ENCODE measurements around the gene LHFPL6.

The LHFPL6 gene

DNA sequence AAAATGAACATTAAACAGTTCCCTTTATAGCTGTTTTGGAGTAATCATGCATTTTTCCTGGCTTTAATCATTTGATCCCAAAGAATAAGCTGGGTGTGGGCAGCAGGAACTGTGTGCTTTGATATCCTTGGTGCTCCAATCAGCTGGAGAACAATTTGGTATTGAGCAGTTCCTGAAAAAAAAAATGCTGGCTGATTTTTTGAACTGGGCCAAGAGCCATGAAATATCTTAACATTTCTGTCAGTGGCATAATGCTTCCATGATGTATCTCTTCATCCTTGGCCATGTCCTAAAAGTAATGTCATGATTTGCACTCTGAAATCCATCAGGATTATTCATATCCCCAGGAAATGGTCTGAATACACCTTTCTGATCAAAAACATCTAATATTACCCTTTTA lies 134.7 kb downstream of the LHFPL6 start:
- no peak for DNase-seq (ENCODE audit: low read depth in 1 of 2, low spot score in 1 of 2)

DNA sequence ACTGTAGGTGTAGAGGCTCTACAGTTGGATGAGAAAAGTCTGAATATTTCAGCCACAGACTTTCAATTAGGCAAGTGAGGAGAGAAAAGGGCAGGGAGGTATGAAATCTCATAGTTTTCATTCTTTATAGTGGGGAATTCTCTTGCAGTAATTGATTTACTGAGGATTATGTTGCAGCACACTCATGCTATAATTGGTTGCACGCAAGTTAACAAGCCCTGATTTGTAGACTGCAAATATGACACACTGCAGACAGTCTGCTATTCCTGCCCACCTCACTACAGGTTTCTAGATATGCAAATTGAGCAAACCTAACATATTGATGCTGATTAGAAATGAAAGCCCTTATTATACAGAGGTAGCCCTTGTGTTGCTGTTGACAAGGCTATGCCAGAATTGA lies 139.4 kb downstream of the LHFPL6 start:
- no peak for DNase-seq (ENCODE audit: low read depth in 1 of 2, low spot score in 1 of 2)

DNA sequence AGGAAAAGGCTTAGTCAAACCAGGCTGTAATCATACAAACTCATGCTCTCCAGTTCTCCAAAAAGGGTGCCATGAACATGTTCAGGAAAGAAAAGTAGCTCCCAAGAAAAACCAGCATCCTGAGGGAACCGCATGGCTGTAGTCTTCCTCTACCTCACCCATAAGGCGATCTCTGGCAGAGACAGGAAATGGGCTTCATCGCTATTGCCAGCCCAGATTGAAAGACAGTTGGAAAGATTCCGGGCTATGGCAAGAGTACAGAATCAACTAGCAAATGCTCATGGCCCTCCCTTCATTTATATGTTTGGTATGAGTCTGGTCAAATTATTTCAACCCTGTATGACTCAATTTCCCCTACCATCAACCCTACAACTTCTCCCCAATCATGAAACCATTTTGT lies 140.1 kb downstream of the LHFPL6 start:
- no peak for DNase-seq (ENCODE audit: low read depth in 1 of 2, low spot score in 1 of 2)

DNA sequence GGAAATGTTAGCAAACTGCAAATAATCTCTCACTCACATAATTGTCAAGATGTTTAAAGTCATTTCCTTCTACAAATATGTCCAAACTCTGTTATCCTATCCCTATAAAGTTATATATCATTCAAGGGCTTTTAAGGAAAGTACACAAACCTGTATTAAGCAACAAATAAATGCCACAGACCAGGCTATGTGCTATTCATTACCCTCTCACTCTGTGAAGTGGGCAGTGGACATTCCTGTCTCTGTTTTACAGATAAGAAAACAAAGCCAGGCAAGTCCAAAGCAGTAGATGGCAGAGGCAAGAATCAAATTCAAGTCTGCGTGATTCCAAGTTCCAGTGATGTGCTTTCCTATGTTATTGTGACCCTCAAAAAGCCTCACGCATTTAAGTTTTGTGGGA lies 140.6 kb downstream of the LHFPL6 start:
- no peak for DNase-seq (ENCODE audit: low read depth in 1 of 2, low spot score in 1 of 2)

DNA sequence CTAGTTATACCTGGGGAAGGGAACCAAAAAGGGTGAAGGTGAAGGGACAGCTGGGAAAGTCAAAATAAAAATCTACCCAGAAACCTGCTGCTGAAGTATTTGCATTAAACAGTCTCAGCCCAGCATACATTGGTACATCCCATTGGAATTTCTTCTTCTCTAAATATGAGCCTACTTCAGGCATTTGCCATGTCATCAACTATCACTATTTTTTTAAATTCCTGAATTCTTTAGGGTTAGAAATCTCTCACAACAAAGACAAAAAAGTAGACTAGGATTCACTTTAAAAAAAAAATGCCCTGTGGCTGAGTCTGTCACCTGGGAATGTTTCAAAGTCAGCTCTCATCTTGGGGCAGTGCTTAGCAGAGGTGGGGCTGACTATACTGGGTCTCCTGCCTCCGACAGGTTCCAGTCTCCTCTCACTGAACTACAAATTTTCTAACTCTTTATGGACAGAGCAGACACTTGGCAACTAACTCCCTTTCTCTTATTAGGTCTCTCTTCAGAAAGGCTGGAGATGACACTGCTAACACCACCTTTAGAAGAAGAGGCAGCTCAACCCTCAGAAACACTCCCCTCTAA lies 141.2 kb downstream of the LHFPL6 start:
- no peak for DNase-seq (ENCODE audit: low read depth in 1 of 2, low spot score in 1 of 2)

DNA sequence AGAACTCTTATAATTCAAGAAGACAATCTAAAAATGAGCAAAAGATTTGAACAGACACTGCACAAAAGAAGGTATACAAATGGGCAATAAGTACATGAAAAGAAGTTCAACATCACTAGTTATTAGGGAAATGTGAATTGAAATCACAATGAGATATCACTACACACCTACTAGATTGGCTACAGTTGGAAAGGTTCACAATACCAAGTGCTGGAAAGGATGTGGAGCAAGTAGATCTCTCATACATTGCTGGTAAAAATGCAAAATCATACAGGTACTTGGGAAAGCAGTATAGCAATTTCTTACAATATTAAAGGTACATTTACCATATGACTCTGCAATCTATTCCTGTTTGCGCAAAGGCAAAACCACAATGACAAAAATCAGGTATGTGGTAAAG lies 145.7 kb downstream of the LHFPL6 start:
- DNase-seq (ENCODE audit: low read depth in 1 of 2, low spot score in 1 of 2): no peak

DNA sequence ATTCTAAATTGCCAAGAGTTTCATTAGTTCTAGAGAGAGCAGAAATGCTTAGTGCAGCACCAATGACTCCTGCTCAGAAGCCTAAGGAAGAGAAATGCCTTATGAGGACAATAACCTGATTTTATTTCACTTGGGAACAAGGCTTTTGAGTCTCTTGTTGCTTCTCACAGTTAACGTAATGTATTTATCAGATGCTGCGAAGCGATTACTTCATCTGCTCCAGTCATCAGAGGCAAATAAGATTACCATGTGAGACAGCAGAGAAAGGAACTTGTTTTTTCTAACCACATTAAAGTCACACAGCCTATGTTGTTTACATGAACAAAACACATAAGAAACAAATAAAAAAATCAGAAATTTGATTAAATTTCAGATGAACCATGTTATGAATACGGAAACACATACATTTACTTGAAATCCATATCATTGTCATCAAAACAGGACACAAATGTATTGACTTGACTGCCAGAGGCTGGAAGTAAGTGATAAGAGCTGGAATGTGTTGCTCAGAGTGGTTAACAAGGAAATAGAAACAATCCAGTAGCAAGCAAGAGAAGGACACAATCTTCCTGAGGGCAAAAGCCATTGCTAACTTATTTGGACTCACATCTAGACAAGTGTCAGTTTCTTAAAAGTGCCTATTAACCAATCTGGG lies 147.3 kb downstream of the LHFPL6 start:
- DNase-seq (ENCODE audit: low read depth in 1 of 2, low spot score in 1 of 2): no peak

DNA sequence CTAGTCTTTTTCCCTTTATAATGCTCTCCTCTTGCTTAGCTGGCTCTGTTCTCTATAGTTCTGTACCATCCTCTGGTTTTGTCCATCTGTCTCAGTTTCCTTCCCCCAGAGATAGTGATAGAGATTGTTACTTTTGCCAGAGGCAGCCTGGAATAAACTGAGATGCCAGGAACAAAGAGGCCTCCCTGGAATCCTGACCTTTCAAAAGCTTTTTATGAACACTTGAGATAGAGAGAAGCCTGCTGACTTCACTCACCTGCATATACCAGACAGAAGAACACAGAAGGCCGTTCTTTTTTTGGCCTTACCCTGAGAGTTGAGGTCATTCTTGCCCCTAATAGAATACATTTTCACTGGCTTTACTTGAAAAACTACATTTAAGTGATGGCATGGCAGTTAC lies 150.2 kb downstream of the LHFPL6 start:
- DNase-seq (ENCODE audit: low read depth in 1 of 2, low spot score in 1 of 2): no peak

DNA sequence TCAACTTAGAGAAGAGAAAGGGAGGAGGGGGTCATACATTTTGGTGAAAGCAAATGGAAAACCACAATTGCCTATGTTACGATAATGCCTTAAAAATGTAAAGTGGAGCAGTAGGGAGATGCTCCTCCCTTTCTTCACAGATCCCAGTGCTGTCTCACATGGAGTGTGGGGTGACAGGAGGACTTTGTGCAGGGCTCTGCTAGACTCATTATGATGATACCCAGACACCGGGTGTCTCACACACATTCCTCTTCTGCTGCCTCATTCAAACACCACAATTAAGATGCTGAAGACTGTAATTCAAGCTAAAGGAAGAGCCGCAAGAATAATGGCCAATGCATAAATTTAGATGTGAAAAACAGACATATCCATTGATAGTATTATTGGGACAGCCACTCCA lies 150.6 kb downstream of the LHFPL6 start:
- no peak for DNase-seq (ENCODE audit: low read depth in 1 of 2, low spot score in 1 of 2)

DNA sequence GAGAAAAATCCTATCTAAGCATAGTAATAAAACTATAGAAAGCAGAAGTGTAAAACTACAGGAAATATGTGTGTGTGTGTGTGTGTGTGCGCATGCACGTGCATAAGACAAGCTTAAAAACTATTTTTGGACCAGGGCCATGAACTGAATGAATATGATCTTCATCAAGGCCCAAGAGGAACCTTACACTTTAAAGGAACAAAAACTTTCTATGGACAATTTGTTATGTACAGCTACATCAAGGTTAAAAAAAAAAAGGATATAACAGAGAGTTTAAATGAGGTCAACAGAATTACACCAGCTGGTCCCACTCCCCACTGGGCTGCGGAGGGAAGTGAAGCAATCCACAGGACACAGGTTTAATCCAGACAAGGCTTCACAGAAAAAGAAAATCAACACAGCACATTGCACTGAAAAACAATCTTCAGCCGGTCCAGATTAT lies 151.1 kb downstream of the LHFPL6 start:
- DNase-seq (ENCODE audit: low read depth in 1 of 2, low spot score in 1 of 2): no peak

DNA sequence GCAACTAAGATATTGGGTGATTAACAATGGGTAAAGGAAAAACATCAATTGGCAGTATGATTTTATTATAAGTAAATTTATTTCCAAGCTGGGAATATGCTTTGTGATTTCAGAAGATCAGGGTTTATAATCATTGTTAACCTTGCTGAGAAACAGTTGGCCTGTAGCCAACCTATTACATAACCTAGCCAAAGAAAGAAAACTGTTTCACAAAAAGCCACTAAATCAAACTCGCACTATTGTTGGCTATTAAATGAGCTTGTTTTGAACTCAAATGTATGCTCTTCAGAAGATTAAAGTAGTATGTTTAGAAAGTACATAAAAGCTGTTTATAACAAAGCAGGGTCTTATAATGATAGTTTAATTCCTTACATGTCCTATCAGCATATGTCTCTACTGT lies 151.7 kb downstream of the LHFPL6 start:
- no peak for DNase-seq (ENCODE audit: low read depth in 1 of 2, low spot score in 1 of 2)

DNA sequence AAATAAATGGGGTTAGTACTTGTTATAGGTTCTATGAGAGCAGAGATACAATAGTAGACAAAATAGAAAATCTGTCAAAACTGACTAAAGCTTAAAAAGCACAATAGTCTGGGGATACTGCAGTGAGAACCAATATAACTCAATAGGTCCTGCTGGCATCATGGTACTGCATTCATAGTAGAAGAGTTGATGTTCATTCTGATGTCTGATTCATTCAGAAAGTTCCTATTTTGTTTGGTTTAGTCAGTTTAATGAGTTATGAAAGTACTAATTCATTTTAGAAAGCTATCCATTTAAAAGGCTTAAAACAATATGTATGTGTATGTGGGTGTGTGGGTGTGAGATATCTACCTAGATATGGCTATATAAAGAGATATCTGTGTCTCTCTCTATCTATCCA lies 152.8 kb downstream of the LHFPL6 start:
- DNase-seq (ENCODE audit: low read depth in 1 of 2, low spot score in 1 of 2): no peak

DNA sequence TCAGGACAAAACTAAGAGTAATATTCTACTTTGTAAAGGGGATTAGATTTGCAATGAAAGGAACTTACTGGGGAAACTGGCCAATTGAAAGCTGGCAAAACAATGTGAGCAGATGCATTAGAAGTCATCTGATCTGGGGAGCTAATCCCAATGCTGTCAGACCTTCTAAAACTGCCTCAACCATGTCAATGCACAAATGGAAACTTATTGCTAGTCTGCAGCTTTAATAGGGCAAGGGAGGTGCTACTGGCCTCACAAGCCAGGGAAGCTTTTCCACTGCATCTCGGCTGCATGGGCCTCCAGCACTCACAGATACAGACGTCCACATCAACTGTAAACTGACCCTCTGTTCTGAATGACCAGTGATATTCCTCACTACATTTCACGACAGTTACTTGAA lies 154.2 kb downstream of the LHFPL6 start:
- DNase-seq (ENCODE audit: low read depth in 1 of 2, low spot score in 1 of 2): no peak

DNA sequence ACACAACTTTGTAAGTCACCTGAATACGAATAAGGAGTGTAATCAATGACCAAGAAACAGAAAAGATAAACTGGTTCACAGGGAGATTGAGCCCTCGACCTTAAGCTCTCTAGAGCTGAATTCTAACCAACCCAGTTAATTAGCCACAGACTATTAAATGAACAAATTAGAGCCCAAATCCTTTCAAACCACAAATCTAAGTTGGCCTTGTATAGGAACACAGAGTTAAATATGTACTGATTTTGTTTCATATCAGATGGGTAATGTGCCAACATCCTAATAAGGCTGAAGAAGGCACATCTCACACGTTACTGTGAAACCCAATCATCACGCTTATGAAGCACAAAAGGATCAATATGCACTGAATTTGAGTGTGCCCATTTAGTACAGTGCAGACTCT lies 156.1 kb downstream of the LHFPL6 start:
- DNase-seq (ENCODE audit: low read depth in 1 of 2, low spot score in 1 of 2): no peak

DNA sequence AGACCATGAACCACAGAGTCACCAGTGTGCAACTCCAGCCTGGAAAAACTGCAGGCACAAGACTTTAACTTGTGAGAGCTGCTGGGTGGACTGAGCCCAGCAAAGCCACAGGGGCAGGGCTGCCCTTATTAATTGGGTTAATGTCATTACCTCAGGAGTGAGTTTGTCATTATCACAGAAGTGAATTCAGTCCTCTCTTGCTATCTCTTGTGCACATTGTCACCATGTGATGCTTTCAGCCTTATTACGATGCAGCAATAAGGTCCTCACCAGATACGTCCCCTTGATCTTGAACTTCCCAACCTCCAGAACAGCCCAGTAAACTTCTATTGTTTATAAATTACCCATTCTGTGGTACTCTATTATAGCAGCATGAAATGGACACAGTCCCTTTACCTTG lies 158.1 kb downstream of the LHFPL6 start:
- no peak for DNase-seq (ENCODE audit: low read depth in 1 of 2, low spot score in 1 of 2)

DNA sequence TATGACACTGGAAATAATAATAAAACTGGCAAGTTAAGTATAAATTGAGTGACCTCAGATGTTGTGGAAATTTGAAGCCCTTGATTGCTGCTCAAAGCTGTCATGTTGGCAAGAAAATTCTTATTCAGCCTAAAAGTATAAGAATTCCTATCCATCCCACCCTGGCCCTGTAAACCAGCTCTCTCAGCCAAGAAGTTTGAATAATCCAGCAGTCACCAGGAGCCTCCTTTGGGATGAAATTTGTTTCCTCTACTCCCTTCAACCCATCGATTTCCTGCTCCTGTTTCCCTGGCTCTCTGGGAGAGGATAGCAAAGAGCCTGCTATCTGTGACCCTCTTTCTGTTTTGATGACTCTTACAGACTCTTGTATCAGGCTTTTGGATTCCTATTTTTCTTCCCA lies 169.3 kb downstream of the LHFPL6 start:
- no peak for DNase-seq (ENCODE audit: low read depth in 1 of 2, low spot score in 1 of 2)

DNA sequence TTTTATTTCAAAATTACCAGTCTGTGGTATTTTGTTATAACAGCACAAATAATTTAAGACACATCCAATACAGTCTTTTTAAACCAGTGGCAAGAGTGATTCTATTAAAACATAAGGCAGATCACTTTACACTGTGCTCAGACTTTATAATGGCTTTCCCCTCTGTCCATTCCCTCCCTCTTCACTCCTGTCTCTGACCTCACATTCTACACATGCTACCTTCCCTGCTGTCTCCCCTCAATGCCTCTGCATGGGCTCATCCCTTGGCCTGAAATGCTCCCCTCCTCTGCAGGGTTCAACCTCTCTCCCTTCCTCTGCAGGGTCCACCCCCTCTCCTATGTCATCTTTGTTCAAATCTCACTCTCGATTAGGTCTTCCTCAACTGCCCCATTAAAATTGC lies 170.8 kb downstream of the LHFPL6 start:
- no peak for DNase-seq (ENCODE audit: low read depth in 1 of 2, low spot score in 1 of 2)

DNA sequence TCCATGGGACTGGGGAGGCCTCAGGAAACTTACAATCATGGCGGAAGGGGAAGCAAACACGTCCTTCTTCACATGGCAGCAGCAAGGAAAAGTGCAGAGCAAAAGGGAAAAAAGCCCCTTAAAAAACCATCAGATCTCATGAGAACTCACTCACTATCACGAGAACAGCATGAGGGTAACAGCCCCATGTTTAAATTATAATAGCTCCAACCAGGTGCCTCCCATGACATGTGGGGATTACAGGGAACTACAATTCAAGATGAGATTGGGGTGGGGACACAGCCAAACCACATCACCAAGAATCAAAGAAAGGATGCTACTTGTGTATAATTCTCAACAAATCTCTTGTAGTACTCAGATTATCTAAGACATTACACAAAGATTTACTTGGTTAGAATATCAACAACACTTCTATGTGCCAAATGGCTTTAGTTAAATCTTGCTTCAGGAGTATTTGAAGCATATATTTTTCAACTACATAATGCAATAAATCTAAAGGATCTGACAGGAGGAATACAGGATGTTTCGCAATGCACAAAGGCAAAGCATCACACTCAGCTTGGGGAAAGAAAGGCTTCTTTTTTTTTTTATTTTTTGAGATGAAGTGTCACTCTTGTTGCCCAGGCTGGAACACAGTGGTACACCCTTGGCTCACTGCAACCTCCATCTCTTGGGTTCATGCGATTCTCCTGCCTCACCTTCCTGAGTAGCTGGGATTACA lies 180.0 kb downstream of the LHFPL6 start:
- DNase-seq (ENCODE audit: low read depth in 1 of 2, low spot score in 1 of 2): no peak

DNA sequence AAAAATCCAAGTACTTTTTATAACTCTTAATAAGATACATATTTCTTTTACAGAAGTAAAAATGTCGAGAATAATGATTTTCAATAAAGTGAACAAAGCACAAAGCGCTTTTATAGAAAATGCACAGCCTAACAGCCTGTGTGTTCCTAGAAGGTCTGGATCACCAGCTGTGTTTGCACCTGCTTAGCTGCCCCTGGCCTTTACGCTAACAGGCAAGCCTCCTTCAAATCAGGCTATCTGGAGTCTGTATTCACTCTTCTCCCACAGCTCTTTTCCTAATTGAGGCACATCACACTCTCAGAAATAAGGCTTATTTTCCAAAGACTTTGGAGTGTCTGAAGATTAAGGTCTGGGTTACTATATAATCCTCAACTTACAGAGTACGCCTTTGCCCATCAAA lies 183.1 kb downstream of the LHFPL6 start:
- no peak for DNase-seq (ENCODE audit: low read depth in 1 of 2, low spot score in 1 of 2)

DNA sequence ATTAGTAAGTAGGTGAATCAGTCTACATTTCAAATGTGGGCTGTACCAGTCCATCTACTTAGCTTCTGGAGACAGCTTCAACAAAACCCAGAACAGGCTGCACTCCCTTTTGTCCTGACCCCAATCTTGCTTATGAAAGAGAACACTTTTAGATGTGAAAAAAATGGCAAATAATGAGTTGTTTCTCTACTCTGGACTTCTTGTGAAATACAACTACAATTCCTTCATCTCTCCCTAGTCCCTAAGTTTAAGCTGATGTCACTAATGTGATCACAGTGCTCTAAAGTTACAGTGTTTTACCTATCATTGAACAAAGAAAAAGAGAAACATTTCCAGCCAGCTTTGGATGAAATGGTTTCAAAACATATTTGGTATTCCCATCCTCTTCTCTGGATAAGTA lies 183.9 kb downstream of the LHFPL6 start:
- no peak for DNase-seq (ENCODE audit: low read depth in 1 of 2, low spot score in 1 of 2)

DNA sequence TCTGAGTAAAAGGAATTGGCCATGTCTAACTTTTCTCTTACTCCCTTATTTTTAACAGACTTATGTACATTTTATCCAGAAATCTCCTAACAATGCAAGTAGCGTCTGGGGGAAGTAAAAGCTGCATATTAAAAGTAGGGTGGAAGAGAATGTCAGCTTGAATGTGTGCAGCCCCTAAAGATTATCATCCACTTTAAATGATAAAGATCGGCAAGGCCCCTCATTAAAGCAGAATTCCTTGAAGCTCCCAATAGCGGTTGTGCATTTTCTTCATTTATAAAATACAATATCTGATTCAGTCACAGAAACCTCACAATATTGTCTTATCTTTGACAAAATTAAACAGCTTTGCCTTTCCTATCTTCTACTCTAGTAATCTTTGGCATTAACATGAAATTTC lies 184.6 kb downstream of the LHFPL6 start:
- no peak for DNase-seq (ENCODE audit: low read depth in 1 of 2, low spot score in 1 of 2)

DNA sequence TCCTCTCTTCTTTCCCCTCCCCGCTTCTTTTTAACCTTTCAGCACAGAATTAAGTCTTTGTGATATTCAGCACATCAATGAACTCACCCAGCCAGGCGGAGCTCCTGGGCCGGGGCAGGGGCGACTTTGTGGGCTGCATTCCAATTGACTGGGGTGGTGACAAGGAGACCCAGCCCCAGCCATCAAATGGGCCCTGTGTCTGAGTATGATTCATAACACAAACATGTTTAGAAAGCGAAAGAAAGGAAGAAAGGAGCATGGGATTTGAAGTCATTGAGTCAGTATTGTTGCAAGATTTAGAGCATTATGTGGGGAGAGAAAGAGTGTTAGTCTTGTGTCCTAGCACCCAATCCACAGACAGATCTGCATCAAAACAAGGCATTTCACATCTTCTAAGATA lies 185.3 kb downstream of the LHFPL6 start:
- DNase-seq (ENCODE audit: low read depth in 1 of 2, low spot score in 1 of 2): no peak

DNA sequence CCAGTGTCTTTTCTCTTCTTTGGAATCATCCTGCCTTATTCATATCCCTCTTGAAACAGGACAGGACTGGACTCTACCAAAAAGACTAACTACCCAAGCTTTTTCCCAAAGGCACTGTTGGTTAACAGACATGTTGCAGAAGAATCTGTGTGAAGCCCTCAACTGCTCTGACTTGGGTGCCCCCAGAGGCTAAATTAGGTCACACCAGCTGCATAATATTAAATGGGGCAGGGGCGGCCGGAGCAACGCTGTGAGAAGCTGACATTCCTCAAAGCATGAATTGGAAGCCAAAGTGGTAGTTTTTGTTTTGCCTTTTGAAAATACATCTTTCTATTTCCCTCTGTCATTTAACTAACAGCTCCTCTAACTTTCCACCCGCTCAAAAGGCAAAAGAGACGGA lies 185.9 kb downstream of the LHFPL6 start:
- no peak for DNase-seq (ENCODE audit: low read depth in 1 of 2, low spot score in 1 of 2)

Measured in activated CD4-positive, alpha-beta T cell treated with anti-CD3 and anti-CD28 coated beads, Interleukin-2, amount 50 U/mL, for 24 hours (primary cell).